ENCODE data around the gene GAPDHS.

Gene GAPDHS

DNA sequence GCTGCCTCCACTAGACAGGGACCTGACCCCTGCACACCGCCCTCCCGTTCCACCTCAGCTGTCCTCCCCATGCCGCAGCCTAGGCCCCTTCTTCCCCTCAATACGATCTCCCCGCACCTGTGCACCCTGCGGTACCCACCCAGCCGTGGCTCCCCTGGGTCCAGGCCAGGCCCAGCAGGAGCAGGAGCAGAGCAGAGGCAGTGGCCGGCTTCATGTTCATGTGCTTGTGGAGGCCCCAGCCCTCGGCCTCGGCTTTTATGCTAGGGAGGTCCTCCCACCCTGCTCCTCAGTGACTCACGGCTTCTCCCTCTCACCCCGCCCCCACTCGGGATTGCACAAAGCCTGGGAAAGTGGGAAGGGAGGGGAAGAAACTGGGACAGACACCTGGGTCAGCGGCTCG is 31.6 kb upstream of the GAPDHS start:
- TF ChIP-seq GATA2 (IDR thresholded peaks at IDR 0.05; ENCODE audit: low read depth, low read length) (no peak), GATA3 (IDR thresholded peaks at IDR 0.05; ENCODE audit: low read depth, low read length) (no peak)

DNA sequence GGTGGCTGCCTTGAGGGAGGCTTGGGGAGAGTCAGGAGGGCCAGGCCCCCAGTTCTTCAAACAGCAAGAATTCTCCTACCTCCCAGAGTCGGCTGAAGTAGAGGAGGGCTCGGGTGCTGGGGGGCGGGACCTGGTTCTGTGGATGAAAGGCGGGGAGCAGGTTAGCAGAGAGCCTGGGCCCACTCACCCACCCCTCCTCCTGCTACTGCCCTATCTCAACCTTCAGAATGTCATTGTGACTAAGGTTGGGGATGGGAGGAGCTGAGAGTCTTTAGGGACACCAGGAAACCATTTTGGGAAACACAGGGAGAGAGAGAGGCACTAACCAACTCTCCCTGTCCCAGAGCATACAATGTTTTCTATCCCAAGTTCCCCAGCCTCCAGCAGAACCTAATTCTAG is 30.5 kb upstream of the GAPDHS start:
- TF ChIP-seq GATA2 (IDR thresholded peaks at IDR 0.05; ENCODE audit: low read depth, low read length) (no peak), GATA3 (IDR thresholded peaks at IDR 0.05; ENCODE audit: low read depth, low read length) (no peak)

DNA sequence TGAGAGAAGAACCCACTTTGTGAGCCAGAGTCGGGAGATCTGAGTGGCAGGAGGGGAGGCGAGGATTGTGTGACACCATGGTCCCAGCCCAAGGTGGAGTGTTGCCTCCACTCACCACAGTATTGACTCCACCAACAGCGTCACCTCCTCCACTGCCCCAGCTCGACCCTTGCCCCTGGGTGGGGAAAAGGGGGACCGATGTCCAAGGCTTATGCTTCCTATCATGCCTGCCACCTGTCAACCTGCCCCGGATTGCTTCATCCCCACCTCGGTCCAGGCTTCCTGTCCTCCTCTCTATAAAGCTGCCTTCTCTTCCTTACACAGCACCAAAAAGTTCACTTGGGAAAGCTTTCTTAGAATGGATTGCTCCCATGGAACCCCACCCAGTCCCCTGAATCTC is 27.2 kb upstream of the GAPDHS start:
- TF ChIP-seq GATA3 (IDR thresholded peaks at IDR 0.05; ENCODE audit: low read depth, low read length) (no peak), GATA2 (IDR thresholded peaks at IDR 0.05; ENCODE audit: low read depth, low read length) (no peak)

DNA sequence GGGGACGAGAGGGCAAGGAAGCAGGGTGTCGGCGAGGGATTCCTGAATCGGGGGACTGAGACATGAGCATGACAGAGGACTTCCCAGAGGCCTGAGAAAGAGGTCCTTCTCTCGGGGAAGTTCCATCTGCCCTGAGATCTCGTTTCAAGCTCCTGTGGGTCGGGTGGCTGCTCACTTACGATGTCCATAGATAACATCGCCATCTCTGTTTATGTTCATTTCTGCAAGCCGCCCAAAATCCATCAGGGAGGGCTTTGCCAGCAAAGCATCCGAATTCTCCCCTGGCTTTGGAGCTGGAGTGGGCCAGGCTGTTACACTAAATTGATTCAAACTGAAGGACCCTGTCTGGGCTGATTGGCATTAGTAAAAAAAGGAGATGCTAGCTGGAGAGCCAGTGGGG is 25.7 kb upstream of the GAPDHS start:
- TF ChIP-seq GATA2 (IDR thresholded peaks at IDR 0.05; ENCODE audit: low read depth, low read length) (no peak), GATA3 (IDR thresholded peaks at IDR 0.05; ENCODE audit: low read depth, low read length) (no peak)

DNA sequence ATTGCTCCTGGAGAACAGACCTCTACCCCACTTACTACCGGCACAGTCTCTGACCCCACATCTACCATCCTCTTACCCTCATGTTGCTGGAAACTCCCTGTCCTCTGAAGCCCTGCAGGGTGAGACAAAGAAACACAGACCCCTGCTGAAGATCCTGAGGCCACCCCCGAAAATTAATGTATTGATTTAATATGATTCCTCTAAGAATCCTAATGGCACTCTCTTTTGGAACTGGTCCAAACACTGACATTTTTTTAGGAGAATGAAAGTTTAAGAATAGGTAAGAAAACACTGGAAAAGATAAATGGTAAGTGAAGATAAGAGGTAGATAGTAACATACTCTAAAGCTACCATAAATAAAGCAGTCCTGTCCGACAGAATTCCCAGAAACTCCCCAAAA is 25.1 kb upstream of the GAPDHS start:
- TF ChIP-seq GATA2 (IDR thresholded peaks at IDR 0.05; ENCODE audit: low read depth, low read length) = no peak
- no peak for TF ChIP-seq GATA3 (IDR thresholded peaks at IDR 0.05; ENCODE audit: low read depth, low read length)

DNA sequence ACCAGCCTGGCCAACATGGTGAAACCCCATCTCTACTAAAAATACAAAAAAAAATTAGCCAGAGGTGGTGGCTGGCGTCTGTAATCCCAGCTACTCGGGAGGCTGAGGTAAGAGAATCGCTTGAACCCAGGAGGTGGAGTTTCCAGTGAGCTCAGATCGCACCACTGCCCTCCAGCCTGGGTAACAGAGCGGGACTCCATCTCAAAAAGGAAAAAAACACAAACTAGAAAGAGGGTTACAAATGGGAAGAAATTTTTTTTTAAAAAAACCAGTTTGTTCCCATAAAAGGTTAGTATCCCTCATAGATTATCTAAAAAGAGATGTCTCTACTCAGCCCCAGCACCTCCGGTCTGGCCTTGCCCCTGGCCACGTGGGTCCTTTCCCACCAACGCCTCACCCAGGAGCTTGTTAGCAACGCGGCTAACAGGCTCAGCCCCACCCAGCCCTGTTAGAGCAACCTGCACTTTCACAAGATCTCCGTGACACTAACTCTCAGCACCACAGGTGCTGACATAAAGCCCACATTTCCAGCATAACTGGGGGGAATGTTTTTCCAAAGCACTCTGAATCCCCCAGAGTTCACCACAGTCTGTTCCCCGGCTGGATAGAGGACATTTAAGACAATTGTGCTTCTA is 24.1 kb upstream of the GAPDHS start:
- TF ChIP-seq GATA3 (IDR thresholded peaks at IDR 0.05; ENCODE audit: low read depth, low read length) (no peak), GATA2 (IDR thresholded peaks at IDR 0.05; ENCODE audit: low read depth, low read length) (no peak)

DNA sequence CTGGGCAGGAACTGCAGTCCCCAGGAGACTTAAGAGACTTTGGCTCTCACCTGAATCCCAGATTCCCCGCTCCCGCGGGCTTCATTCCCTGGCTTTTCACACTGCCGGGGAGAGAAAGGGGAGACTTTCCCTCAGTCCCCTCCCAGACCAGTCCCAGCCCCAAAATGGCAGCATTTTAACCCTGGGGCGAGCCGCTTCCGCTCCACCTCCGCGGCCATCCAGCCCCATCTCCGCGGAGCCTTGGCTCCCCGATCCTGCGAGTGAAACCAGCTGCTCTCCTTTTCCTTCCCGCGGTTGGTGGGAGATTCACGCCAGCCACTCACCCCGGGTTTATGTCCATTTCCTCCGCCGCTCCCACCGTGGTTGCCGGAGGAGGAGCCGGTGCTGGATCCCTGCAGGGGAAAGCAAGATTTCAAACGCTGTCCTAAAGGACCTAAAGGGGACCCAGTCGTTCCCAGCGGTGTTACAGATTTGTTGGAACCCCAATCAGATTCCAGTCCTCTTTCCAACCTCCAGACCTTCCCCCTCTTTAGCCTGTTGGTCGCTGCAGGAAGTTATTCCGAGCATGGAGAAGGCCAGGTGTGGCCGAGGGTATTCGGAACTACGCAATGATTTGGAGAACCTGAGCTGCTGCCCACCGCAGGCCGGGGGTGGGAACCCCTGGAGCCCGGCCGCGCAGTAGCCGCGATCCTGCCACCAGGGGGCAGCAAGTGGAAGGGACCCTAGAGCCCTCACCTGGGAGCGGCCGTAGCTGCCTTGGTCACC is 23.2 kb upstream of the GAPDHS start:
- TF ChIP-seq GATA2 (IDR thresholded peaks at IDR 0.05; ENCODE audit: low read depth, low read length) (no peak), GATA3 (IDR thresholded peaks at IDR 0.05; ENCODE audit: low read depth, low read length) (no peak)

DNA sequence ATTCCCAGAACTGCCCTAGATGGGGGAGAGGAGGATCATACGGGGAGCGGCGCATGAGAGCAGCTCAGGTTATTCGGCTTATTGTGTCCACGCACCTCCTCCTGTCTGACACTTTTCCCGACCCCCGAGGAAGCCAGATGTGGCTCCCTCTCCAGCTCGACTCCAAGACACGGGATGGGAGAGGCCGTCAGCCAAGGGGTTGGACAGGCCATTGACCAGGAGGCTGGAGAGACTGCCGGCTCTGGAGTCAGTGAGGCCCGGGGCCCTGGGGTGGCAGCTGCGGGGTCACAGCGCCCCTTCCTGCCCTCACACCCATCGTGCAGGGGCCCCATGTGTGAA is 22.7 kb upstream of the GAPDHS start:
- no peak for TF ChIP-seq GATA2 (IDR thresholded peaks at IDR 0.05; ENCODE audit: low read depth, low read length)
- no peak for TF ChIP-seq GATA3 (IDR thresholded peaks at IDR 0.05; ENCODE audit: low read depth, low read length)

DNA sequence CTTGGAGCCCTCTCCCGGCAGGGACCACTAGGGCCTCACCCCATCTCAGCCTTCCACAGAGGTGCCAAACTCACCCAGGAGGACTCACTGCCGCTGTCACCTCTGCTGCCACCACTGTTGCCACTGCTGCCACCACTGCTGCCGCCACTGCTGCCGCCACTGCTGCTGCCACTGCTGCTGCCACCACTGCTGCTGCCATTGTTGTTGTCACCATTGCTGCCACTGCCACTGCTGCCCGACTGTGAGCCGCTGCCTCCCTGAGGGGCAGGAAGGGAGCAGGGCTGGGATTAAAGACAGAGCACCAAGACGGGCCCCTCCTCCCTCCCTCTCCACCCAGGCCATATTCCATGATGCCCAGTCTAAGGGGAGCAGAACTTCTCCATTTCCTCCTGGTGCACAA is 21.9 kb upstream of the GAPDHS start:
- TF ChIP-seq GATA3 (IDR thresholded peaks at IDR 0.05; ENCODE audit: low read depth, low read length) (no peak), GATA2 (IDR thresholded peaks at IDR 0.05; ENCODE audit: low read depth, low read length) (no peak)

DNA sequence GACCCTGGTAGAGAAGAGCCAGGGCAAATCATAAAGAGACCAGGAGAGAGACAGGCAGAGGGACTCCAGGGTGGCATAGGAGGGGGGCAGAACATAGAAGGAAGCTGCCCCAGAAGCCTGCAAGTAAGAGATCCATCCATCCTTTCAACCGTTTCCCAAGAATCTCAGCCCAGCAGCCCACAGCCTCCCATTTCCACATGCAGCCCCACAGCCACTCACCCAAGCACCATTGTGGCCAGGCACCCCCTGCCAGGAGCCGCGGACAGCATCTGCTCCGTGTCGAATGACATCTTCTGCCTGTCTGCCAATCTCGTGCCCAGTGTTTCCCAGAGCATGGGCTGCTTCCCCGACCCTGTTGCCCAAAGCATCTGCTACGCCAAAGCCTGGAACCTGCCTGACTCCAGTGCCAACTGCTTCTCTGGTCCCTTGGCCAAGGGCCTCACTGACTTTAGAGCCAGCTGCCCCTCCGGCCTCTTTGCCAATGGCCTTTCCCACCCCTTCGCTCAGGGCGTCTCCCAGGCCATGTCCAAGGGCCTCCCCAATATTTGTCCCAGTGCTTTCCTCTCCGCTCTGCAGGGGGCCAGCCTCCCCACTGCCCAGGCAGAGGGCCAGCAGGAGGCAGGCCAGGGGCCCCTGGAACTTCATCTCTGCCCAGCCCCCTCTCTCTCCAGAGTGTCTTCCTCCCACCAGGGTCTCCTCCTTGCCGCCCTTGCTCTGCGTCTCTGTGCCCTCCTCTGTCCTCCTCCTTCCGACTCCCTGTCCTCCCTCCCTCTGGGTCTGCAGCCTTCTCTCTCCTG is 20.2 kb upstream of the GAPDHS start:
- TF ChIP-seq GATA2 (IDR thresholded peaks at IDR 0.05; ENCODE audit: low read depth, low read length) (no peak), GATA3 (IDR thresholded peaks at IDR 0.05; ENCODE audit: low read depth, low read length) (no peak)

DNA sequence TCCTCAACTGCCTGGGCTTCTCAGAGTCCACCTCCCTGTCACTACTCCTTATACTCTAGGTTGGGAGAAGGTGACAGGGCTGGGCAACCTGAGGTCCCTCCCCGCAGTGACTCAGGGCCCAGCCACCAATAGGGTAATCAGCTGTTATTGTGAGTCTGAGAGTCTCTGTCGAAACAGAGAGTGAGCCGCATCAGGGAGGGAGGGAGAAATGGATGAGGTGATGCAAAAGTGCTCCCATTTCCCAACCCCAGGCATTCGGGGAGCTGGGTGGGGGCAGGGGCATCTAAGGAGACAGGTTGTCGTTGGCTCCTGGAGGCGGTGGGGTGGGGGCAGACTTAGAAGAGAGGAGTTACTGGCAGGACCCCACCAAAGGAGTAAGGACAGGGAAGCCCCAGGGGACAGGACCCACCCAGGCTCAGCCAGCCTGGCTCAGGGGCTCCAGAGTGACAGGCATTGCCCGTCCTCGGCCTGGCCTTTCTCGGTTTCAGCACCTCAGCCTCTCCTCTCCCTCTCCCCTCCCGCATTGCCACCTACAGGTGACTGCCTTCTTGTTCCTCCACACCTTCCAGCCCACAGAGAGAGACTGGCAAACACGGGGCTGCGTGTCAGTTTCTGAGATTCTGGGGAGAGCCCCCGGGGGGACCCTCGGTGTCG is 19.5 kb upstream of the GAPDHS start, which contains the start of gene DMKN:
DMKN (minus strand) TSS at position 22 of the 654 bp plus-strand sequence. CDS start 174 bp downstream, outside the sequence.
- TF ChIP-seq GATA2 (IDR thresholded peaks at IDR 0.05; ENCODE audit: low read depth, low read length) = no peak
- no peak for TF ChIP-seq GATA3 (IDR thresholded peaks at IDR 0.05; ENCODE audit: low read depth, low read length)

DNA sequence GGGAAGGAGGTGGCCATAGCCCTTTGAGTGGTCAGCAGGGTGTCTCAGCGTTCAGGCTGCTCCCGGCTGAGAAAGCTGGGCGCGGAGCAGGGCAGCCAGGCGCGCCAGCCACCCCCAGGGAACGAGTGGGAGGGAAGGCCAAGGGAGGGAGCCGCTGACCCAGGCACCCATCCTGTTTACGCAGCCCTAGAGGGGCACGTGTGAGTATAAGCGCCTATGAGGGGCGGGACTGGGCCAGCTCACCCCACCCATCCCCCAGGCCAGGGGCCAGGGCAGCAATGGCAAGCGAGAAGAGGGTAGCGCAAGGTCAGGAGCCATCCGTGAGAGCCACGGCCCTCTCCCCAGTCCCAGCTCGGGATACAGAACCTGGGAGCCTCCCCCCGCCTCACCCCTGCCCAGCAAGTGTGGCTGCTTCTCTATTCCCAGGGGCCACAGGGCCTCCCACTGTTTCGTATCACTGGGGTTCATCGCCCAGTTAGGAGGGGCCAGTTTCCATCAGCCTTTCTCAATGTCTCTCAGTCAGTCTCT is 18.9 kb upstream of the GAPDHS start:
- TF ChIP-seq GATA3 (IDR thresholded peaks at IDR 0.05; ENCODE audit: low read depth, low read length) = no peak
- no peak for TF ChIP-seq GATA2 (IDR thresholded peaks at IDR 0.05; ENCODE audit: low read depth, low read length)

DNA sequence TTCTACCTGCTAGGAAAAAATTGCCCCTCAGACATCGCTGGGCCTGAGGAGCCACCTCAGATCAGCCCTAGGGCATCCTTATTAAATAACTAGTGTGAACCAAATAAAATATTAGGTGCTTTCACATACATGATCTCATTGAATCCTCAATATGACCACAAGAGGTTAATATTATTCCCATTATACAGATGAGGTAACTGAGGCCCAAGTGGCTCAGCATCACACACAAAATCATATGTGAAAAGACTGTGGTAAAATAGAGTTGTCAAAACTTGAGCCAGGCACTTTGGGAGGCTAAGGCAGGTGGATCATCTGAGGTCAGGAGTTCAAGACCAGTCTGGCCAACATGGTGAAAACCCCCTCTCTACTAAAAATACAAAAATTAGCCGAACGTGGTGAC is 16.9 kb upstream of the GAPDHS start:
- no peak for TF ChIP-seq GATA2 (IDR thresholded peaks at IDR 0.05; ENCODE audit: low read depth, low read length)
- TF ChIP-seq GATA3 (IDR thresholded peaks at IDR 0.05; ENCODE audit: low read depth, low read length) = no peak

DNA sequence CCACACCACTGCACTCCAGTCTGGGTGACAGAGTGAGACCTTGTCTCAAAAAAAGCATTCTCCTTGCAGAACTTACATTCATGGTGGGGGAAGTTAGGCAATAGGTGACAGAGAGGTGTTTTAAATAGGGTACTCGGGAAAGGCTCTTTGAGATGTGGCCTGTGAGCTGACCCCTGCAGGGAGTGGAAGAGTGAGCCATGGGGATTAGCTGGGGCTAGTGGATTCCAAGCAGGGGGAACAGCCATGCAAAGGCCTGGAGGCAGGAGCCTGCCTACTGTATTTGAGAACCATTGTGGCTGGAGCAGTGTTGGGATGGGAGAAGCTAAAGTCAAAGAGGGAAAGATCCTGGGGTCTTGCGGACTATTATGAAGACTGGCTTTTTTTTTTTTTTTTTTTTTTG is 15.9 kb upstream of the GAPDHS start:
- TF ChIP-seq GATA2 (IDR thresholded peaks at IDR 0.05; ENCODE audit: low read depth, low read length) = no peak
- no peak for TF ChIP-seq GATA3 (IDR thresholded peaks at IDR 0.05; ENCODE audit: low read depth, low read length)

Measured in SH-SY5Y (cell line).